Esophagus muscularis mucosa (tissue), 3 donors: ENCODE results near the gene PAXX.

Experiments
- POLR2AphosphoS5 ChIP-seq, 2 donors: sonication (generic); formaldehyde crosslinking; IDR thresholded peaks; one replicate each; pipeline ENCODE4 v1.6.1; 2017; ENCODE audit warnings: antibody characterized with exemption in 2 of 2
- TF ChIP-seq, protein P1 (sequence below), 3 experiments: fragments of 200-600 bp in 2 of 3; fragments of 450-650 bp in 1 of 3; sonication (generic) in 2 of 3; IDR thresholded peaks; one replicate each; pipeline ENCODE4 v1.5.1; 2017 to 2019; ENCODE audit warnings: antibody characterized with exemption in 3 of 3, mild to moderate bottlenecking in 2 of 3, moderate library complexity in 1 of 3

- no peak for TF ChIP-seq POLR2AphosphoS5 (IDR thresholded peaks at IDR 0.05)
- TF ChIP-seq, protein P1, sequence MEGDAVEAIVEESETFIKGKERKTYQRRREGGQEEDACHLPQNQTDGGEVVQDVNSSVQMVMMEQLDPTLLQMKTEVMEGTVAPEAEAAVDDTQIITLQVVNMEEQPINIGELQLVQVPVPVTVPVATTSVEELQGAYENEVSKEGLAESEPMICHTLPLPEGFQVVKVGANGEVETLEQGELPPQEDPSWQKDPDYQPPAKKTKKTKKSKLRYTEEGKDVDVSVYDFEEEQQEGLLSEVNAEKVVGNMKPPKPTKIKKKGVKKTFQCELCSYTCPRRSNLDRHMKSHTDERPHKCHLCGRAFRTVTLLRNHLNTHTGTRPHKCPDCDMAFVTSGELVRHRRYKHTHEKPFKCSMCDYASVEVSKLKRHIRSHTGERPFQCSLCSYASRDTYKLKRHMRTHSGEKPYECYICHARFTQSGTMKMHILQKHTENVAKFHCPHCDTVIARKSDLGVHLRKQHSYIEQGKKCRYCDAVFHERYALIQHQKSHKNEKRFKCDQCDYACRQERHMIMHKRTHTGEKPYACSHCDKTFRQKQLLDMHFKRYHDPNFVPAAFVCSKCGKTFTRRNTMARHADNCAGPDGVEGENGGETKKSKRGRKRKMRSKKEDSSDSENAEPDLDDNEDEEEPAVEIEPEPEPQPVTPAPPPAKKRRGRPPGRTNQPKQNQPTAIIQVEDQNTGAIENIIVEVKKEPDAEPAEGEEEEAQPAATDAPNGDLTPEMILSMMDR (IDR thresholded peaks at IDR 0.05) = no peak
These were observed 36.9 kb upstream of the PAXX start for GRCh38 chr9:136955202-136955942.
